OCI-LY1 (cell line): ENCODE results near the gene DGKB.

Experiments
- H2AFZ ChIP-seq: fragments of 200-600 bp; sonication (generic), shearing (Covaris generic); 2 replicates; pipeline ENCODE4 v1.6.0; 2014; ENCODE audit warnings: antibody characterized with exemption, mild to moderate bottlenecking, low read length
- H3F3A ChIP-seq: fragments of 200-600 bp; sonication (generic), shearing (Covaris generic); 2 replicates; pipeline ENCODE4 v1.6.0; 2014; ENCODE audit warnings: mild to moderate bottlenecking, antibody characterized with exemption, low read length, moderate library complexity; ENCODE audit not compliant: insufficient read depth
- H3K27ac ChIP-seq: fragments of 200-600 bp; sonication (generic); 2 replicates; pipeline ENCODE4 v1.5.1; 2014; ENCODE audit warnings: low read length, mixed run types, mild to moderate bottlenecking, low read depth; ENCODE audit not compliant: poor library complexity, severe bottlenecking
- H3K27me3 ChIP-seq: fragments of 200-600 bp; sonication (generic); 2 replicates; pipeline ENCODE4 v1.6.0; 2014; ENCODE audit warnings: antibody characterized with exemption, mild to moderate bottlenecking, low read length, moderate library complexity; ENCODE audit not compliant: insufficient read depth
- H3K36me3 ChIP-seq: fragments of 200-600 bp; sonication (generic); 2 replicates; pipeline ENCODE4 v1.6.1; 2014; ENCODE audit warnings: mild to moderate bottlenecking, antibody characterized with exemption, low read length, moderate library complexity, mixed read lengths; ENCODE audit not compliant: insufficient read depth
- H3K4me1 ChIP-seq: fragments of 200-600 bp; sonication (generic); 2 replicates; pipeline ENCODE4 v1.5.1; 2014; ENCODE audit warnings: mild to moderate bottlenecking, low read length, moderate library complexity; ENCODE audit not compliant: insufficient read depth, severe bottlenecking
- H3K4me2 ChIP-seq: fragments of 200-600 bp; sonication (generic), shearing (Covaris generic); 2 replicates; pipeline ENCODE4 v1.6.1; 2014; ENCODE audit warnings: low read length
- H3K4me3 ChIP-seq: fragments of 200-600 bp; sonication (generic); 2 replicates; pipeline ENCODE4 v1.5.1; 2014; ENCODE audit warnings: low read length, low read depth, mild to moderate bottlenecking, mixed read lengths; ENCODE audit not compliant: poor library complexity, severe bottlenecking
- H3K79me2 ChIP-seq: fragments of 200-600 bp; shearing (Covaris generic); 2 replicates; pipeline ENCODE4 v1.6.1; 2016; ENCODE audit warnings: mixed run types, low read length, mixed read lengths; ENCODE audit not compliant: insufficient read depth
- H3K9ac ChIP-seq: fragments of 200-600 bp; sonication (generic), shearing (Covaris generic); 2 replicates; pipeline ENCODE4 v1.6.1; 2014; ENCODE audit warnings: mild to moderate bottlenecking, low read length, mixed read lengths
- H3K9me2 ChIP-seq: fragments of 200-600 bp; sonication (generic), shearing (Covaris generic); 2 replicates; pipeline ENCODE4 v1.6.1; 2014; ENCODE audit warnings: low read depth, mild to moderate bottlenecking, low read length, mixed read lengths
- H3K9me3 ChIP-seq: fragments of 200-600 bp; shearing (Covaris generic); 2 replicates; pipeline ENCODE4 v1.6.1; 2014; ENCODE audit warnings: low read length, mixed read lengths
- H4K20me1 ChIP-seq: fragments of 200-600 bp; sonication (generic), shearing (Covaris generic); 2 replicates; pipeline ENCODE4 v1.6.0; 2016; ENCODE audit warnings: mild to moderate bottlenecking, low read length; ENCODE audit not compliant: insufficient read depth
- CTCF ChIP-seq: fragments of 200-600 bp; sonication (generic), shearing (Covaris generic); IDR thresholded peaks from 2 replicates; pipeline ENCODE4 v1.5.1; 2017; ENCODE audit warnings: mild to moderate bottlenecking, antibody characterized with exemption, low read length, moderate library complexity, mixed read lengths
- EZH2 ChIP-seq: fragments of 200-600 bp; sonication (generic), shearing (Covaris generic); IDR thresholded peaks from 2 replicates; pipeline ENCODE4 v1.8.0; 2017; ENCODE audit warnings: borderline replicate concordance, mixed run types, mild to moderate bottlenecking, antibody characterized with exemption, low read length, moderate library complexity, mixed read lengths

The DGKB gene

DNA sequence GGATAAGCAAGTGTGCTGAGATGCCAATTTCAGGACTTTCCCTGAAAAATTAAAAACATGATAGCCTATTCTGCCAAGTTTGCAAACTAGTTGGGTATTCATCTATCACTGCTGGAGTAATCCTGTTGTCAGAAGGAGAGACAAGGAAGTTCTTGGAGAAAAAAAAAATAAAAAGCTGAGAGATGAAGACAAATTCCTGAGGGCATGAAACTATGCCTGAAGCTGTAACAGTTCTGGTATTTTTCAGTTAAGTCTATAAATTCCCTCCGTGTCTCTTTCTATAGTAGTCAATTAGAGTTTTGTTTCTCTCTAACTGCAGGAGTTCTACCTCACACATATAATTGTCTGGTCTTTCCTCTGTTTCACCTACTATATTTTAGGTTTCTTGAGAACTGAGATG lies 95.7 kb downstream of the DGKB start:
- Histone ChIP-seq H3K9me3 (no peaks in the 10 kb centered on the region), H3K27ac (no peak overlapping the region), H3F3A (no peaks in the 10 kb centered on the region), H3K9ac (no peak overlapping the region), H3K4me3 (no peak overlapping the region), H4K20me1 (no peaks in the 10 kb centered on the region), H2AFZ (no peak overlapping the region), H3K4me2 (no peak overlapping the region), H3K79me2 (no peaks in the 10 kb centered on the region), H3K9me2 (no peaks in the 10 kb centered on the region), H3K4me1 (no peaks in the 10 kb centered on the region), H3K27me3 (no peaks in the 10 kb centered on the region), H3K36me3 (no peaks in the 10 kb centered on the region)
- no peak for TF ChIP-seq EZH2
- no peak for TF ChIP-seq CTCF

DNA sequence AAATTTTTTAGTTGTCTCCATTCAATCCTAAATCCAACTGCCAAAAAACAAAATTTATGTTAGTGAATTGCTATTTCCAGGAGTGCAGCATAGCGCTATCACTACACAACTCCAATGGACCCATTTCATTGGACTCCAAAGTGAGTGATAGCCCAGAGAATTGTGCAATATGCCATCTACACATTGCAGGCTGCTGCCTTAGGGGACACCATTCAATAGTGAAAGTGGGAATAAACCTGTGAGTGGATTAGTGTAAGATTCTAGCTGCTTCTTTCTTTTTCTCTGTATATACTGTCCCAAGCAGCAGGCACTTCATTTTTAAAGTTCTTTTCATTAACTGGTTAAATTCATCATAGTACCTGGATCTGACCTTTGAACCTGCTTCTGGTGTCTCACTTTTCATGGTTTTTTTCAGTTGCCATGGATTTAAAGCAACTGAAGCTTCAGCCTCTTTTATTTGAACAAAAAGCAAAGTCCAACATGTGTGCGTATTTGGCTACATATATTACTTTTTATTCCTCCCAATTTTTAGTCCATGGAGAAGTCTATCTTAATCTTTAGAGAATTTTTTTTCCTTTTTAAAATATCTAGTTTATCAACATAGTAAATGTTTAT lies 97.3 kb downstream of the DGKB start:
- H3K27ac ChIP-seq, result no peak overlapping the region
- H3F3A ChIP-seq, result no peaks in the 10 kb centered on the region
- no peak overlapping the region for H2AFZ ChIP-seq
- H3K9me3 ChIP-seq, result no peaks in the 10 kb centered on the region
- no peak overlapping the region for H3K4me3 ChIP-seq
- H3K36me3 ChIP-seq, result no peaks in the 10 kb centered on the region
- no peak overlapping the region for H3K9ac ChIP-seq
- H3K4me2 ChIP-seq, result no peak overlapping the region
- no peaks in the 10 kb centered on the region for H3K4me1 ChIP-seq
- no peaks in the 10 kb centered on the region for H3K27me3 ChIP-seq
- H4K20me1 ChIP-seq, result no peaks in the 10 kb centered on the region
- TF ChIP-seq CTCF (no peak), EZH2 (no peak)
- no peaks in the 10 kb centered on the region for H3K9me2 ChIP-seq
- no peaks in the 10 kb centered on the region for H3K79me2 ChIP-seq

- Histone ChIP-seq H4K20me1 (no peaks in the 10 kb centered on the region), H3K9me2 (no peaks in the 10 kb centered on the region), H3K4me1 (no peaks in the 10 kb centered on the region), H3K27me3 (no peaks in the 10 kb centered on the region), H3K9ac (no peak overlapping the region), H3K36me3 (no peaks in the 10 kb centered on the region), H3K79me2 (no peaks in the 10 kb centered on the region), H3F3A (no peaks in the 10 kb centered on the region), H3K4me2 (no peak overlapping the region), H3K9me3 (no peaks in the 10 kb centered on the region), H3K4me3 (no peak overlapping the region), H2AFZ (no peak overlapping the region), H3K27ac (no peak overlapping the region)
- TF ChIP-seq EZH2, result no peak
- no peak for TF ChIP-seq CTCF
These were observed 101.9 kb downstream of the DGKB start for GRCh38 chr7:14800664-14801063.
